Measurements from ENCODE around the gene ARF5.

DNA sequence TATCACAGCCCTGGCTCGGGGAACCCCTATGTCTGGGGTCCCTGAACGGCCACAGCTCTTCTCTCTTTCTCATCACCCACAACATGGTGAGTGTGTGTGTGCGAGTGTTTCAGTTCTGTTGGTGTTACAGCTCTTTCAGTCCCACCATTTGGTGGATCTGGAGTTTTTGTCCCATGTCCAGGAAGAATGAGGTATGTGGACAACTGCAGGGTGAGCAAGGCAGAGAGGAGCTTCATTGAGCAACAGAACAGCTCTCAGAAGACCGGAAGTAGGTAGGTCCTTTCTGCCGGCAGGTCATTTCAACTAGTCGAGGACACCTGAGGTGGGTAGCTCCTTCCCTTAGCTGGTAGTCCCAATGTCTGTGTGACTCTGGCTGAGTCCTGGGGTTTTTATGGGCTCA lies 20.2 kb downstream of the ARF5 start:
- no peak for TF ChIP-seq CTCF (conservative IDR thresholded peaks at IDR 0.05)
- TF ChIP-seq ZFX (IDR thresholded peaks at IDR 0.05) = no peak

Measured in C4-2B (cell line).